GM18951 (cell line): Measurements from ENCODE around the gene TNPO2.
"Not testable (repeated sequence)": the region's sequence is repeated elsewhere in the genome, so short reads cannot be mapped to it uniquely, and the experiment has no call there.

Experiments used
- POLR2A ChIP-seq: IDR thresholded peaks from 4 replicates; pipeline ENCODE4 v1.6.1; 2011; ENCODE audit warnings: mild to moderate bottlenecking; ENCODE audit not compliant: insufficient read length, insufficient read depth; ENCODE audit errors: extremely low read depth
- in situ Hi-C: fragments of 300-500 bp; cut with MboI; formaldehyde crosslinking; loops from one replicate; pipeline ENCODE4 v1.12.0; 2022; ENCODE audit warnings: low sequenced_read_pairs, mixed read lengths, inconsistent platforms; ENCODE audit not compliant: unreplicated experiment

The TNPO2 gene

DNA sequence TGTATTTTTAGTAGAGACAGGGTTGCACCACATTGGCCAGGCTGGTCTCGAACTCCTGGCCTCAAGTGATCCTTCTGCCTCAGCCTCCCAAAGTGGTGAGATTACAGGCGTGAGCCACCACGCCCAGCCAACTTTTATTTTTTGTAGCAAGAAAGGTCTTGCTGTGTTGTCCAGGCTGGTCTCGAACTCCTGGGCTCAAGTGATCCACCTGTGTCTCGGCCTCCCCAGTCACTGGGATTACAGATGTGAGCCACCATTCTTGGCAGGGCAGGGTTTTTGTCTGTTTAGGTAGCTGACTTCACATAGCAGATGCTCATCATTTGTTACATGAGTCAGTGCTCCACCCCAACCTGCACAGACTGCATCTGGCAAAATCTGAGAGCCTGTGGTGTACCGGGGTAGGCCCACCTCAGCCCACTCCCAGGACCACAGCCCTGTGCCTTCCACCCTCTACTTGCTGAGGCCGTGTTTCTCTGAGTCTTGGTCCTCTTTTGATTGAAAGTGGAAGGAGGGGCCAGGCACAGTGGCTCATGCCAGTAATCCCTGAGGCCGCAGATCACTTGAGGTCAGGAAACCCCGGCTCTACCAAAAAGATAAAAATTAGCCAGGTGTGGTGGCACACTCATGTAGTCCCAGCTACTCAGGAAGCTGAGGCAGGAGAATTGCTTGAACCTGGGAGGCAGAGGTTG lies 4.2 kb upstream of the TNPO2 start:
- in situ Hi-C loops, result no loop called here
- TF ChIP-seq POLR2A, result no peak

GRCh38 chr19:12726988-12727316 lies 3.2 kb upstream of the TNPO2 start:
- no peak for TF ChIP-seq POLR2A
- in situ Hi-C loops, result no loop called here

DNA sequence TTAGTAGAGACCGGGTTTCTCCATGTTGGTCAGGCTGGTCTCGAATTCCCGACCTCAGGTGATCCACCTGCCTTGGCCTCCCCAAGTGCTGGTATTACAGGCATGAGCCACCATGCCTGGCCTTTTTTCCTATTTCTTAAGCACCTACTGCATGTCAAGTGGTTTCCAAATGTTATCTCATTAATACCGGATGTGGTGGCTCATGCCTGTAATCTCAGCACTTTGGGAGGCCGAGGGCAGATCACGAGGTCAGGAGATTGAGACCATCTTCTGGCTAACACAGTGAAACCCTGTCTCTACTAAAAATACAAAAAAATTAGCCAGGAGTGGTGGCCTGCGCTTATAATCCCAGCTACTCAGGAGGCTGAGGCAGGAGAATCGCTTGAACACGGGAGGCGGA lies 1.9 kb upstream of the TNPO2 start:
- in situ Hi-C loops, result not testable (repeated sequence)

GRCh38 chr19:12723381-12723640 lies 421 bp downstream of the TNPO2 start:
- in situ Hi-C loops, result no loop called here
- TF ChIP-seq POLR2A, result no peak

- TF ChIP-seq POLR2A, result peak; percentile 61
- in situ Hi-C loops, result no loop called here
These were observed 959 bp downstream of the TNPO2 start for GRCh38 chr19:12722566-12723380.

- TF ChIP-seq POLR2A, result no peak
These were observed 1.8 kb downstream of the TNPO2 start for GRCh38 chr19:12721656-12722565.

DNA sequence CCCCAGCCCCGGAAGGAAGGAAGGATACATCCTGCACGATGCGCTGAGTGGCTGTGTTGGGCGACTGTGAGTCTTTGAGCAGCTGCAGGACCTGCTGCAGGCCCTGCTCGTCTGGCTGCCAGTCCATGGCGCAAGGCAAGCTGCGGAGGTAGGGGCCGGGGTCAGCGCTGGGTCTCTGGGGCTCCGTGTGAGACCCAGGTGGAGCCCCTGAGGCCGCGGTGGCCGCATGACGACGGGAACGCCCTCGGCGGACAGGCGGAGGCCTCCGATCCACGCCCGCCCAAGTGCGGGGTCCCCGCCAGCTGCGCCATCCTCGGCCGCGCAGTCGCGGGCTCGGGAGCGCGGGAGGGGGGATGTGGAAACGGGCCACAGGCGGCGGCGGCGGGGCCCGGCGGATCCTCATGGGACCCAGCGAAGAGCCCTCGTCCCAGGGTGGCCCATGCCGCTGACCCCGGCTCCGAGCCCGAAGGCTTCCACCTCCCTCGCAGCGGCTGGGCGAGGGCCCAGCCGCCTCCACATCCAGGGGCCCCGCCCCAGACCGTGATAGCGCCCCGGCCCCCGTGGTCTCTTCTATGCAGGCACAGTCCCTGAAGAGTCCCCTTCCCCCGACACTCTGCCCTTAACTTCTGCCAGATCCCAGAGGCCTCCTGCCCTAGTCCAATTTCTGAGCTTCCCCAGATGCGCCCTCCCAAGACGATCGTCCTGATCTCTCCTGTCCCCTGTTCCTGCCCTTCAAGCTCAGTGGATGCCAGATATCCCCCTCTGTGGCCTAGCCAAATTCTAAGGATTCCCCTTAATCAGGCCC lies 2.7 kb downstream of the TNPO2 start:
- in situ Hi-C loops, result no loop called here
- TF ChIP-seq POLR2A, result no peak

More at GRCh38 chr19:12721656-12722565, 1.8 kb downstream of the TNPO2 start:
- in situ Hi-C loops, result no loop called here

DNA sequence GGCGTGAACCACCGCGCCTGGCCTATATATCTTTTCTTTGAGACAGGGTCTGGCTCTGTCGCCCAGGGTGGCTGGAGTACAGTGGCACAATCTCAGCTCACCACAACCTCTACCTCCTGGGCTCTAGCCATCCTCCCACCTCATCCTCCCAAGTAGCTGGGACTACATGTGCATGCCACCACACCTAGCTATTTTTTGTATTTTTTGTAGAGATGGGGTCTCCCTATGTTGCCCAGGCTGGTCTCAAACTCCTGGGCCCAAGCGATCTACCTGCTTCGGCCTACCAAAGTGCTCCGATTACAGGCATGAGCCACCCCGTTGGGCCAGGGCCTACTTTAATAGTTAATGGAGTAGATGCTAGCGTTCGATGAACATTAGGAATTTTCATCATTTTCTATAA lies 3.4 kb downstream of the TNPO2 start:
- TF ChIP-seq POLR2A, result no peak
- in situ Hi-C loops, result no loop called here

- TF ChIP-seq POLR2A, result no peak
- in situ Hi-C loops, result no loop called here
These were observed 7.8 kb downstream of the TNPO2 start for GRCh38 chr19:12715929-12716328.

DNA sequence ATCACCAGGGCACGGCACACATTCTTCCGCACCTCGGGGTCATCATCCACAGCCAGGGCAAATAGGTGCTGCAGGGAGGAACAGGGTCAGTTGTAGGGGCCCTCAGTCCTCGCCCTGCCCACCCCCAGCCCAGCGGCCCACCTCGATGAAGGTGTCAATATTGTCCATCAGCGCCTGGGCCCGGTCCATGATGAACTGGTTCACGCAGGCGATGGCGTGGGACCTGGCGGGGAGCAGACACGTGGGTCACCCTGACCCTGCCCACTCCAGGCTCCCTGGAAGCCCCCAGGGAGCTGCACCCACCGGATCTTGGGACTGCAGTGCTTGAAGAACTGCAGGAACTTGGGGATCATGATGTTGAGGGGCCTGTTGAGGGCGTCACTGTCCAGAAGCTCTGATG lies 8.6 kb downstream of the TNPO2 start:
- in situ Hi-C loops, result no loop called here
- TF ChIP-seq POLR2A, result no peak

- in situ Hi-C loops, result not testable (repeated sequence)
These were observed 10.4 kb downstream of the TNPO2 start for GRCh38 chr19:12713304-12713703.

DNA sequence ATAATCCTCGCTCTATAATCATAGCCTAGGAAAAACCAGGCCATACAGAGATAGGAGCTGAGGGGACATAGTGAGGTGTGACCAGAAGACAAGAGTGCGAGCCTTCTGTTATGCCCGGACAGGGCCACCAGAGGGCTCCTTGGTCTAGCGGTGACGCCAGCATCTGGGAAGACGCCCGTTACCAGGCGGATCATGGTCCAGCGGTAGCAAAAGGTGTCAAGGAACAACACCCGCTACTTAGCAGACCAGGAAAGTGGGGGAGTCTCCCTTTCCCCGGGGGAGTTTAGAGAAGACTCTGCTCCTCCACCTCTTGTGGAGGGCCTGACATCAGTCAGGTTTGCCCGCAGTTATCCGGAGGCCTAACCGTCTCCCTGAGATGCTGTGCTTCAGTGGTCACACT lies 11.7 kb downstream of the TNPO2 start:
- in situ Hi-C loops, result not testable (repeated sequence)

DNA sequence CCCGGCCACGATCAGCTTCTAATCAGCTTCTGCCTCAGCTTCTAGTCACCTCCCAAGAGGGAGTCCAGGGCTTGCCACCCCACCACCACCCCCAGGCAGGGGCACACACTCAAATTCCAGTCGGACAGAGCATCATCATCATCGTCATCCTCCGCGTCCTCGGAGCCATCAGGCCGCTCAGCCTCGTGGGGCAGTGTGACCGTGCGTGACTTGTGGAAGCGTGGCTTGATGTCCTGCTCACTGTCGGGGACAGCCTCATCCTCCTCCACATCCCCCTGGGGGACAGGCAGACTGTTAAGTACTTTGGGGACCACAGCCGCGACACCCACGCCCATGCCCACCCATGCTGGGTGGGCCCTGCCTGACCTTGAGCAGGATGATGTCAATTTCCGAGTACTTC lies 12.5 kb downstream of the TNPO2 start:
- in situ Hi-C loops, result no loop called here
- TF ChIP-seq POLR2A, result no peak
